CD1c-positive myeloid dendritic cell (primary cell): ENCODE data around the gene CNP.
"Not testable (repeated sequence)": the region's sequence is repeated elsewhere in the genome, so short reads cannot be mapped to it uniquely, and the experiment has no call there.

Source experiments
- DNase-seq: peaks from one replicate; pipeline ENCODE4 v3.0.0-alpha.2; 2016; ENCODE audit errors: extremely low spot score

The CNP gene

DNA sequence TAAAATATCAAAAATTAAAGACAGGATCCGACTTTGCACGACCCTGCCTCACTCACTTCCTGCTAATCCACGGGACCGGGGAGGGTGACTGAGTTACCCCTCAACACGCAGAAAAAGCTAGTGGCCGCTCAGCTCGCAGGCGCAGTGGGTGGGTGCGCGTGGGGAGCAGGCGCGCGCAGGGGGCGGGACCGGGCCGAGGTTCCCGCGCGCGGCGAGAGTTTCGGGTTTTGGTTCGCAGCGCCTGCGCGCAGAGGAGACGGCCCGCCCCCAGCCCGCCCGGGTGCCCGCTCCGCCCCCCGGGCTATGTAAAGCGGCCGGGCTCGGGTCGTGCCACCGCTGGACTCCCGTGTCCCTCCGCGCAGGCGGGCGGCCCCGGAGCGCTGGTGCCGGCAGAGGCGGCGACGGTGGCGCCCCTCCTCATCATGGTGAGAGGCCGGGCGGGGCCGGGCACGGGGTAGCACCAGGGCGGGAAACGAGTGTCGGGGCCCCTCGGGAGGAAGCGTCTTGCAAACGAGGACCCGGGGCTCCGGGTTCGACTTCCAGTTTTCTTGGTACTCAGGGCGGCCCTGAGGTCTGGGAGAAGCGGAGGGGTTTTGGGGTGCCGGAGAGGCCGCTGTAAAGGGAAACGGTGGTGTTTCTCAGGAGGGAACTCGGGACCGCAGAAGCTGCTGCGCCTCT is at the start of gene CNP:
Gene CNP, plus strand, starts transcription at position 333 of the 678 bp plus-strand sequence. Its CDS starts 90 bp downstream, at position 423.
- DNase-seq: peak; percentile 97

DNA sequence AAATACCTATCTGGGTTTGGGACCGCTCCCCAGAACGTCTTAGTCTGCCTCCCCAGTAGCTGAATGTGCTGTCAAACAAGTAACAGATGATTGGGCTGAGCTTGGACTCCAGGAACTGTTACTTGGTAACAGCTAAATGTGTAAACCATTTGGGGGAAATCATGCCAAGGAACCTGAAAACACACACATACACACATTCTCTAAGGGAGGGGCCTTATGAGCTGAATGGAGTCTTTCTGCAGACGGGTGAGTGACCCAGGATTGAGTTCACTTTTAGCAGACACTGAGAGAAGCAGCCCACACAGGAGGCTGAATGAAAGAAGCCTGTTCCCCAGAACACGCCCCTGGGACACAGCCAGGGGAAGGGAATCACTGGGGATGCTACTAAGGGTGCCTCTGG is 49.4 kb upstream of the CNP start:
- DNase-seq: peak; percentile 16

DNA sequence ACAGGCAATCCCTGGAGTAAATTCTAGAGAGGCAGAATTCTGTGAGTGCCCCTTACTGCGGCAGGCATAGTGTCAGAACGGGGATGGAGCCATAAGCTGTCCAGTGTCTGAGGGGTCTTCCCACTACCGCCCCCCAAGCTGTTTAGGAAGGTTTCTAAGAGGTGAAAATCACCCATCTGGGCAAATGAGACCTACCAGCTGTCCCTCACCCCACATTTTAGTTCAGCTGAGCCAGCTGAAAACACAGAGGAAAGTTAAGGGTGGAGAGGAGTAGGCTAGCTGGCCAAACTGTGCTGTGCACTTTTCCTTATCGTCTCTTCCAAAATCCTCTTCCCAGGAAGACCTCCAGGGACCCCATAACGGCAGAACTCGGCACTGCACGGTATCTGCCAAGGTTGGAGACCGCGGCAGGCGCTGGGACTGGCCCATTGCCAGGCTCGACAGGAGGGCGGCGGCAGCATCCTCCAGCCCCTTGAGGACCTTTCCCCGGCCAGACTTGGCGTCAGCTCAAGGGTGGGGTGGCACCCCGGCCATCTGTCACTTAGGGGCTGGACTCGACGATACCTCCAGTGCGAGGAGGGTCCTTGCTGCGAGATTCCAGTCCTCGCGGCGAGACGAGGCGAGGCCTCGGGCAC is 48.8 kb upstream of the CNP start:
- DNase-seq: peak; percentile 9

DNA sequence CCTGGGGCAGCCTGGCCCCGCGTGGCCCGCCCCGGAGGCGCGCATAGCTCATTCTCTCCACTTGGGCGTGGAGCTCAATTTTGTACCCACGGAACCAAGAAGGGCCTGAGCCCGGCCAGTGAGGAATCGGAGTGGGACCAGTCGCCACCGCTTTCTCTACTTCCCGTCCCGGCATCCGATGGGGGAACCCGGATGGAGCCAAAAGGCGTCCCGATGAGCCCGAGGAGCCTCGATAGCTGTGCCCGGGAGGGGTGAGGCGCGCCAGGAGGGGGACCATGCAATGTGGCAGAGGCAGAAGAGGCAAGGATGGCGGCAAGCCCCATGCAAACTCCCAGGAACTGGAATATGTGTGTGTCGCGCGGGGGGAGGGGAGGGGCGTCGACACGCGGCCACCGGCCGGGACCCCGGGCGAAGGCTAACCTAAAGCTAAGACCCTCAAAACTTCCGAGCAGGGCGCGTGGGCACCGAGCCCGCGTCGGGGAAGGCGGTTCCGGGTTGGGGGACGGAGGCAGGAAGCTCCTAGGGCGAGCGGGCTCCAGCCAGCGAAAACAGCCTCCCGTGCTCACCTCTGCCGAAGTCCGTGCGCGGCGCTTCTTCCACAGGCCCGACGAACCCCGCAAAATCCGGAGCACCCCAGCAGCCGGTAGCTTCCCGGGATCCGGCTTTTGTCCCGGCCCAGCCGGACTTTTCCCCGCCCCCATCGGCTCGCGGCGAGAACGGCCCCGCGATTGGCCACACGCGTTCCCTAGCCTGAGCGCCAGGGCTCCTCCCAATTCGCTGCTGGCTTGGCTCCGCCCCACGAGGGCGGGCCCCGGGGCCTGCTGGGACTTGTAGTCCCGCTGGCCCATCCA is 48.1 kb upstream of the CNP start, which contains the start of gene ACLY:
Gene ACLY, minus strand, starts transcription at position 638 of the 851 bp plus-strand sequence. CDS start 5,078 bp downstream, outside the sequence.
- peak; percentile 99 for DNase-seq

DNA sequence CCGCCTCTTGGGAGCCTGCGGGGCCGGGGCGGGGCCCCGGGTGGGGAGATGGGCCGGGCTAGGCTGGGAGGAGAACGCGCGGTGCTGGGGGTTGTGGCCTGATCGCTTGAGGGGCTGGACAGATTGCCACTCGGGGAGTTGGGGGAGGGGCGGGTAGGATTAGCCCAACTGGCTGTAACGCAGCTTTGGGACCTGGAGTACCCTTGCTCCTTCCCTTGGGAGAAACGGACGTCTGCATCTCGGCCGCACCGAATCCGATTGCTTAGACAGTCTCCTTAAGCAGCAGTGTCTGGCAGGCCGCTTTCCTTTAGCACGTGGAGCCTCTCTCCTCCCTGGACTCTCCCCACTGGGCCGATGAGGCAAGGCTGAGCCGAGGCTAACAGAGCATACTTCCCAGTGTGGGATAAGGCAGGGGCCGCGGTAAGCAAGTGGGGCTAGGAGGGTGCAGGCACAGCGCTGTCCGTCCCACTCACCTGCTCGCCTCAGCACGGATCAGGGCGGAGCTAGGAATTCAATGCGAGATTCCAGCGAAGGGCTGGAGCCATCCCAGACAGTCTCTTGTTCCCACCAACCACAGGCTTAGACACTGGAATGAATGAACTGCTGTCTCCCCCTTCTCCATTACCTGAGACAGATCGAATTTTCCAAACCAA is 47.3 kb upstream of the CNP start:
- DNase-seq: no peak

DNA sequence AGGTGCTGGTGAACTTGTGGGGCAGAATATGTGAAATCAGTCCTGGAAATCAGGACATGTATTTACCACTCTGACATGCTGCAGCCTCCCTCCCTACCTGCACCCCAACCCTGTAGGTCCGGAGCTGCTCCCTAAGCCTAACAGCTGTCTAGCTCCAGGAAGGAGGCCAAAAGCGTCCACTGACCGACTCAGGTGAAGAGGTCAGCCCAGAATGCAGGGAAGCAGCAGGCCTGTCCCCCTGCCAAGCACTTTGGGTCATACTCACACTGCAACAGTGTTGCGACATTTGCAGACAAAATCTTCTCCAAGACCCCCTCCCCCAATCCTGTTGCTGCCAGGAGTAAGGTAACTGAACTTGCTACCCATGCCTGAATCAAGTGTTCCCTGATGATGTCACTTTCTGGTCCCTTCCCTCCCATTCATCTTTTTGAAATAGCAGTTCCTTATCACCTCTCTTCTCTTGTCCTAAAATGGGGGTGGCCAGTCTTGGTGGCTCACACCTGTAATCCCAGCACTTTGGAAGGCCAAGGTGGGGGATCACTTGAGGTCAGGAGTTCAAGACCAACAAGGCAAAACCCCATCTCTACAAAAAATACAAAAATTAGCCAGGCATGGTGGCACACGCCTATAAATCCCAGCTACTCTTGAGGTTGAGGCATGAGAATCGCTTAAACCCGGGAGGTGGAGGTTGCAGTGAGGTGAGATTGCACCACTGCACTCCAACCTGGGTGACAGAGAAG is 46.6 kb upstream of the CNP start:
- DNase-seq: no peak

DNA sequence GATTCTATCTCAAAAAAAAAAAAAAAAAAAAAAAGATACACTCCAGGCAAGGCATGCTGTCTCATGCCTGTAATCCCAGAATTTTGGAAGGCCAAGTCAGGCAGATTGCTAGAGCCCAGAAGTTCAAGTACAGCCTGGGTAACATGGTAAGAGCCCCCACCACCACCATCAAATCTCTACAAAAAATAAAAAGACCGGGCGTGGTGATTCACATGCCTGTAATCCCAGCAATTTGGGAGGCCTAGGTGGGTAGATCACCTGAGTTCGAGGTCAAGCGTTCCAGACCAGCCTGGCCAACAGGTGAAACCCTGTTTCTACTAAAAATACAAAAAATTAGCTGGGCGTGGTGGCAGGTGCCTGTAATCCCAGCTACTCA is 46.0 kb upstream of the CNP start:
- DNase-seq: no peak

DNA sequence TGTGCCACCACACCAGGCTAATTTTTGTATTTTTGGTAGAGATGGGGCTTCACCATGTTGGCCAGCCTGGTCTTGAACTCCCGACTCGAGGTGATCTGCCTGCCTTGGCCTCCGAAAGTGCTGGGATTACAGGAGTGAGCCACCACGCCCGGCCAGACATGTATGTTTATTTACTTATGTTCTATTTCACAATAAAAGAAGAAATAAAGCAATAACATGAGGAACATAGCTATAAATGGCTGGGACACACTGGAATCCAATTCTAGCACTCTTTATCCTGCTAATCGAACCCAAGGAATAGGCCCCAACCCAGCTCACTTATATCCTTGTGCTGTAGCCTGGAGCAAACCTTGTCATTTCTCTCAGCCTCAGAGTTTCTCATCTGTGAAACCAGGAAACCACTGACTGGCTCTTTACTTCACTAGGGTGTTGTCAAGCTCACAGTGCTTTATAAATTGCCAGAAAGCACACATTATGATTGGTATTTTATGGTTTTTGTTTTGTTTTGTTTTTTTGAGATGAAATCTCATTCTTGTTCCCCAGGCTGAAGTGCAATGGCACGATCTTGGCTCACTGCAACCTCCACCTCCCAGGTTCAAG is 40.5 kb upstream of the CNP start:
- no peak for DNase-seq

DNA sequence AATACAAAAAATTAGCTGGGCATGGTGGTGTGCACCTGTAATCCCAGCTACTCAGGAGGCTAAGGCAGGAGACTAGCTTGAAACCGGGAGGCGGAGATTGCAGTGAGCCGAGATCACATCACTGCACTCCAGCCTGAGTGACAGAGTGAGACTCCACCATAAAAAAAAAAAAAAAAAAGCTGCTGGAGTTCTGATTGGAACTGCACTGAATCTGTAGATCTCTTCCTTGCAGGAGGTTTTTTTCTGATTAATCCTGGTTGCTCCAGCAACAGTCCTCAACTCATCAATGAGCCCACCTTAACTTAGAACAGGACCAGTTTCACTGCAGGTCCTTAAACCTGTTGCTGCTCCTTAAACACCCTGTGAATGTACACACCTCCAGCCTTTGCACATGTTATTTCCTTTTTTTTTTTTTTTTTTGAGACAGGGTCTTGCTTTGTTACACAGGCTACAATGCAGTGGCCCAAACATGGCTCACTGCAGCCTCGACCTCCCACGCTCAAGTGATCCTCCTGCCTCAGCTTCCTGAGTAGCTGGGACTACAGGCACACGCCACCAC is 37.8 kb upstream of the CNP start:
- no peak for DNase-seq

DNA sequence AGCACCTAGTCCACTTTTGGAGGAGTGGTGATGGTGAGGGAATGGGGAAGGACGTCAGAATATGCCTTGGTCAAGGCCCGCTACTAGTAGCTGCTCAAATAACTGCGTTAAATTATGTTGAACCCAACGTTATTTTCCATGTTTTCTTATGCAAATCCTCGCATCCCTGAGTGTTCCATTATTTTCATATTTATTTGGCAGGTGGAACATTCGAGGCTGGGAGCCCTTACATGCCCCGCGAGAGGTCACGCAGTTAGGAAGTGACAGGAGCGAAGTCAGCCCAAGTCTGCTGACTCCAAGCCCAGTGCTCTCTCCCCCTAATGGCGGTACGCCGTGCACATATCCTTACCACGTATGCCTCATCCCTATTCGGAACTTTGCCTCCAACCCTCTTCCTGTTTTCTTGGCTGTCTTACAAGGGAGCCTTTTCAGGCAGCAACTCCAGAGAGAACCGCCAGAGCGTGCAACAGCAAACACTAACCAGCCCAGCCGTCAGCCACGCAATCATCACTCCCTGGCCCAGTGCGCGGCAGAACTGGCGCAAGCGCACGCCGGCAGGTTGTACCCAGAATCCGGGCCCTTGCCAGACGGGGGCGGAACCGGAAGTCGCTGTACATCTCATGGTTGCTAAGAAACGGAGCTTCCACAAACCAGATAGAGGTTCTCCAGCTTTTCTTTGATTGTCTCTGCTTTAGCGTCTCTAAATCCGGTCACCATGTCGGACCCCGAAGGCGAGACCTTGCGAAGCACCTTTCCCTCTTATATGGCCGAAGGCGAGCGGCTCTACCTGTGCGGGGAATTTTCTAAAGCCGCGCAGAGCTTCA is 36.4 kb upstream of the CNP start, which contains the start of gene ODAD4:
Gene ODAD4, plus strand, starts transcription at position 609 of the 824 bp plus-strand sequence. Its CDS starts 107 bp downstream, at position 716.
- DNase-seq: peak; percentile 98

DNA sequence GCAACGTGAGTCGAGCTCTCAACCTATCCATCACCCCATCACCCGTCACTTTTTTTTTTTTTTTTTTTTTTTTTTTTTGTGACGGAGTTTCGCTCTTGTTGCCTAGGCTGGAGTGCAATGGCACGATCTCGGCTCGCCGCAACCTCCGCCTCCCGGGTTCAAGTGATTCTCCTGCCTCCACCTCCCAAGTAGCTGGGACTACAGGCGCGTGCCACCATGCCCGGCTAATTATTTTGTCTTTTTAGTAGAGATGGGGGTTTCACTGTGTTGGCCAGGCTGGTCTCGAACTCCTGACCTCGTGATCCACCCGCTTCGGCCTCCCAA is 35.8 kb upstream of the CNP start:
- not testable (repeated sequence) for DNase-seq

DNA sequence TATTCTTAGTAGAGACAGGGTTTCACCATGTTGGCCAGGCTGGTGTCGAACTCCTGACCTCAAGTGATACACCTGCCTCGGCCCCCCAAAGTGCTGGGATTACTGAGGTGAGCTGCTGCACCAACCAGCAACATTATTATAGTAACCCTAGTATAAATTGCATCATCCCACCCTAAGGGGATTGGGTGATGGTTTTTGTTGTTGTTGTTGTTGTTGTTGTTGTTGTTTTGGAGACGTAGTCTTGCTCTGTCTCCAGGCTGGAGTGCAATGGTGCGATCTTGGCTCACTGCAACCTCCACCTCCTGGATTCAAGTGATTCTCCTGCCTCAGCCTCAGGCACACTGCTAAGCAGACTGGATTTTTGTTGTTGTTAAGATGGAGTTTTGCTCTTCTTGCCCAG is 34.9 kb upstream of the CNP start:
- not testable (repeated sequence) for DNase-seq

DNA sequence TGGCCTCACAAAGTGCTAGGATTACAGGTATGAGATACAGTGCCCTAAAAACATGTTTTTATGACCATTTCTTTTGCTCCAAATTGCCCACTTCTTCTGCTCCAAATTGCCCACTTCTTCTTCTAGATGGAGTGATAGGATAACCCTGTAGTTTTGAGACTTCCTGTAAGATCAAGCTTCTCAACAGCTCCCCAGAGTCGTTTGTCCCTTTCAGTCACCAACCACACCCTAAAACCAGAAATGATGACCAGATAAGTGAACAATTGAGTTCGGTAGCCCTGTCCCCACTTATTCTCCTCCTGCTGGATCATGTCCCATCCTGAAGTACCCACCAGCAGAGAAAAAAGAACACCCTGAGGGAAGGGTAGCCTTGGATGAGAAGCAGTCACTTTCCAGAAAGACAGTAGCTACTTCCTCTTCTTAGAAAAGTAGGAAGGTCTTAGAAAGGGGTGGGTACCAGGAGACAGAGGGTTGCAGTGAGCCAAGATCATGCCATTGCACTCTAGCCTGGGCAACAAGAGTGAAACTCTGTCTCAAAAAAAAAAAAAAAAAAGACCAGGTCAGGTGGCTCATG is 33.7 kb upstream of the CNP start:
- peak; percentile 62 for DNase-seq

DNA sequence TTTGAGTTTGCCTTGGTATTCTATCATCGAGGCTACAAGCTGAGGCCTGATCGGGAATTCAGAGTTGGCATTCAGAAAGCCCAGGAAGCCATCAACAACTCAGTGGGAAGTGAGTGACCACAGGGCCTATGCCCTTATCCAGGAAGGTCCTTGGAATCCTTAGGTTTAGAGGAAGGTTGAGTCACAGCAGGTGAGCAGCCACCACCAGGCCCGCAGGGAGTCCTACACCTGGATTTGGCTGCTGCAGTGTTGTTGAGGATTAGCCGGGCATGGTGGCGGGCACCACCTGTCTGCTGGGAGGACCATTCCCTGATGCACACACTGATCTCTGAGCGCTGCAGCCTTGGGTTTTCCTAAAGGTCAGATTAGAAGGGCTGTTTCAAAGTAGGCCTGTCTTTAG is 31.0 kb upstream of the CNP start:
- DNase-seq: no peak

DNA sequence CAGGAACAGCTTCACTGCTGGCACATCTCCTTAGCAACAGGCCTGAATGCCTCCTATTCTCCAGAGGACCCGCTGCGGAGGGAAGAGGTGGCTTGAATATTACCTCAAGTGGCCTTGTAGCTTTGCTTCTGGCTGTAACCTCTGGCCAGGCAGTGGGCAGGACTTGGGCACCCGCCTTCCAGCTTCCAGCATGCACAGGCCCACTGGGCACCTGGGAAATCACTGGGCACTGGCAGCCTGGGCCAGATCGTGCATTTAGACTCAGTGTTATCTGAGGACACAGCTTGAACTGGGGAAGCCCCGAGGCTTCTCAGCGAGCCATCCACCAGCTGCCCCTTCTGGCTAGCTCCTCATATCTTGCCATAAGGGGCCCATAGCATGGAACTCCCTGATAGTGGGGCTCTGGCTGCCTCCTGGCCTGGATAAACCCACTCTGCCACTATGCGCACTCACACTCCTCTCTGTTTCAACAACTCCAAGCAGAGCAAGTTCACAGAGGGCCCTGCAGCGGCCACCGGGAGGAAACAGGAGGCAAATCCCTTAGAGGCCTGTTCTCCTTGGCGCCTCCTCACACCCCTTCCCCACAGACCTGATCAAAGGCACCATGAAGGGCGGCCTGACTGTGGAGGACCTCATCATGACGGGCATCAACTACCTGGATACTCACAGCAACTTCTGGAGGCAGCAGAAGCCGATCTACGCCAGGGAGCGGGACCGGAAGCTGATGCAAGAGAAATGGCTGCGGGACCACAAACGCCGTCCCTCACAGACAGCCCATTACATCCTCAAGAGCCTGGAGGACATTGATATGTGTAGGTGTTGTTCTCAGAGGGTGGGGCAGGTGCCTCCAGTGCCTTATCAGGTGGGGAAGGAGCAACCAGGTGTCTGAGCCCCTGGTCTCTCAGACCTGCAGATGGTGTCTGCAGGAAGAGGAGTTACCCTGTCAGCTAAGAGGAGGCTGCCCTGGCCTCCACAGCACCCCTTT is 28.3 kb upstream of the CNP start:
- no peak for DNase-seq

DNA sequence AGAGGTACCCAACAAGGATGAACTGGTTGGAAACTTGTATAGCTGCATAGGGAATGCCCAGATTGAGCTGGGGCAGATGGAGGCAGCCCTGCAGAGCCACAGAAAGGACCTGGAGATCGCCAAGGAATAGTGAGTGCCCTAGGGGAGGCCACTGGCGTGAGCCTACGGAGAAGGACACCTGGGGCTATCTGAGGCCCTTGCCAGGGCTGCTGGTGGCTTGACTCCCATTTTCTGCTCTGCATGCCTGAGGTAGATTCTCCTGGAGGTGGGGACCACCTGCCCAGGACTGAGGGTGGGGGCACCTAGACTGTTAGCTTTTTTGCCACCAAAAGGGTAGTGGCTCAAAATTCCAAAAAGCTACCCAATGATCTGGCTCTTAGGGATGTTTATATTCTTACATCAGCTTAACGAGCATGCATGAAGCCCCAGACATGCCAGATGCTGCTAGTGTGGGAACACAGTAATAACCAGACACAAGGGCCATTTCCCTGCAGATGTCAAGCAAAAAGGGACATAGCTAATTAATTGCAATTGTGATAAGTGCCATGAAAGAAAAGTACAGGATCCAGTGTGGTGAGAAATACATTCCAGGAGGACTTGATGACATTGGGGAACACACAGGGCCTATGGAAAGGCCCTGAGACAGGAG is 27.4 kb upstream of the CNP start:
- DNase-seq: no peak

DNA sequence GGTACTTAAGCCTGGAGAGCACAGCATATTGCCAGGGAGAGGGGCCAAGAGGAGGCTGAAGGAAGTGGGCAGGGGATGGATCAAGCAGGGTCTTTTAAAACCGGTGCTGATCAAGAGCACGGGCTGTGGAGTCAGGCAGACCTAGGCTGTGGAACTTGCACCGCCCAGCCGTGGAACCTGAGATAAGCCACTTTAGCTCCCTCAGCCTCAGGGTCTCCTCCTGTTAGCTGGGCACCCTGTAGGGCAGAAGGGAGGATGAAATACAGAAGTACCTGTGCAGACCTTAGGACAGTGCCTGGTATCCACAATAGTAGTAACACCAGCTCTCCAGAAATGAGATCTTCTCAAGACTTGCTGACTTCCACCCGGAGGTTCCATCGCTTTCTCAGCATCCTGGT is 26.9 kb upstream of the CNP start:
- no peak for DNase-seq

DNA sequence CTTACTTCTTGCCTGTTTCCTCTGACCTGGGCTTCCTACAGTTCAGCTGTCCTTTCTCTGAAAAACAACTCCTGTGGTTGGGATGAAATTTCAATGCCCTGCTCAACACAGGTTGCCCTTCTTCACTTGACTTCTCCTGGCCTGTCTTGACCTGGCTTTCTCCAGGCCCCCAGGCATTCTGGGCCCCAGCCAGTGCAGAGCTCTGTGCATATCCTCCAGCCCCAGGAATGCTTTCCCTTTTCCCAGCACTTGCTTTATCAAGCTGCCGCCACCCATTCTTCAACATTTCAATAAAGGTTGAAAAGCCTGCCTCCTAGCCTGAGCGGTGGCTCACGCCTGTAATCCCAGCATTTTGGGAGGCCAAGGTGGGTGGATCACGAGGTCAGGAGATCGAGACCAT is 25.4 kb upstream of the CNP start:
- no peak for DNase-seq
